BE2C (cell line): ENCODE results near the gene SOD3.

Experiments used
- DNase-seq: peaks from one replicate; pipeline ENCODE4 v3.0.0-alpha.2; 2020
- H3K27me3 ChIP-seq: fragments of 250-450 bp; sonication (Bioruptor Pico); 2 replicates; pipeline ENCODE4 v1.5.1; 2020; ENCODE audit warnings: mild to moderate bottlenecking
- H3K36me3 ChIP-seq: fragments of 250-450 bp; sonication (Bioruptor Pico); 2 replicates; pipeline ENCODE4 v1.5.1; 2020; ENCODE audit warnings: mild to moderate bottlenecking
- H3K4me1 ChIP-seq: fragments of 250-450 bp; sonication (Bioruptor Pico); 2 replicates; pipeline ENCODE4 v1.5.1; 2020
- H3K4me3 ChIP-seq: 2 replicates; pipeline ENCODE4 v1.5.1; 2011; ENCODE audit warnings: low read depth, low read length
- H3K9me3 ChIP-seq: fragments of 250-450 bp; sonication (Bioruptor Pico); 2 replicates; pipeline ENCODE4 v1.5.1; 2020
- CTCF ChIP-seq: IDR thresholded peaks from 2 replicates; pipeline ENCODE4 v1.5.1; 2012; ENCODE audit warnings: mild to moderate bottlenecking, low read depth, low read length

The SOD3 gene

GRCh38 chr4:24772061-24772705 lies 23.2 kb upstream of the SOD3 start:
- TF ChIP-seq CTCF, result no peak
- Histone ChIP-seq H3K36me3 (no peaks in the 10 kb centered on the region), H3K4me3 (no peak overlapping the region), H3K9me3 (no peaks in the 10 kb centered on the region), H3K4me1 (no peaks in the 10 kb centered on the region), H3K27me3 (no peaks in the 10 kb centered on the region)
- DNase-seq, result no peak

GRCh38 chr4:24772952-24773351 lies 22.4 kb upstream of the SOD3 start:
- Histone ChIP-seq H3K27me3 (no peaks in the 10 kb centered on the region), H3K4me3 (no peak overlapping the region), H3K4me1 (no peaks in the 10 kb centered on the region), H3K9me3 (no peaks in the 10 kb centered on the region), H3K36me3 (no peaks in the 10 kb centered on the region)
- no peak for DNase-seq
- no peak for TF ChIP-seq CTCF

GRCh38 chr4:24774452-24774851 lies 20.9 kb upstream of the SOD3 start:
- Histone ChIP-seq H3K36me3 (no peaks in the 10 kb centered on the region), H3K4me1 (no peaks in the 10 kb centered on the region)
- no peak for DNase-seq

GRCh38 chr4:24775032-24775605 lies 20.3 kb upstream of the SOD3 start:
- no peaks in the 10 kb centered on the region for H3K36me3 ChIP-seq
- no peak for TF ChIP-seq CTCF
- no peak overlapping the region for H3K4me3 ChIP-seq
- H3K9me3 ChIP-seq, result no peaks in the 10 kb centered on the region
- DNase-seq, result no peak
- no peaks in the 10 kb centered on the region for H3K4me1 ChIP-seq
- no peaks in the 10 kb centered on the region for H3K27me3 ChIP-seq

More at GRCh38 chr4:24774452-24774851, 20.9 kb upstream of the SOD3 start:
- no peaks in the 10 kb centered on the region for H3K27me3 ChIP-seq
- no peaks in the 10 kb centered on the region for H3K9me3 ChIP-seq
- no peak for TF ChIP-seq CTCF
- no peak overlapping the region for H3K4me3 ChIP-seq

- no peaks in the 10 kb centered on the region for H3K9me3 ChIP-seq
- no peak for DNase-seq
These were observed 19.6 kb upstream of the SOD3 start for GRCh38 chr4:24775750-24776149.

More at GRCh38 chr4:24775750-24776149, 19.6 kb upstream of the SOD3 start:
- Histone ChIP-seq H3K36me3 (no peaks in the 10 kb centered on the region), H3K27me3 (no peaks in the 10 kb centered on the region), H3K4me3 (no peak overlapping the region), H3K4me1 (no peaks in the 10 kb centered on the region)
- TF ChIP-seq CTCF, result no peak
